Aorta (tissue), 5 donors: ENCODE results near the gene SLC1A4. TPM values are rescaled to one million over a fixed set of nuclear protein-coding genes. Genes with fewer than 3 reads are reported as not detected.

ENCODE experiments used
- ATAC-seq: fragments of 200-7000 bp; cut with Tn5 transposase; one replicate; pipeline ENCODE4 v1.9.1; 2022; ENCODE audit warnings: moderate library complexity; ENCODE audit not compliant: low FRiP score
- DNase-seq, 2 donors: peaks; one replicate each; pipeline ENCODE4 v3.0.0-alpha.2; 2020
- H3K27ac ChIP-seq, 2 donors: one replicate each; pipeline ENCODE4 v1.5.1; 2013; ENCODE audit warnings: low read length in 2 of 2, mild to moderate bottlenecking in 2 of 2, moderate library complexity in 2 of 2, control low read depth in 1 of 2, inconsistent platforms in 1 of 2, low read depth in 1 of 2
- H3K27me3 ChIP-seq, 2 donors: one replicate each; pipeline ENCODE4 v1.6.1; 2013; ENCODE audit warnings: control low read depth in 1 of 2, low read length in 1 of 2, mild to moderate bottlenecking in 1 of 2, moderate library complexity in 1 of 2; ENCODE audit not compliant: insufficient read depth in 2 of 2, control insufficient read depth in 1 of 2
- H3K36me3 ChIP-seq, 2 donors: one replicate each; pipeline ENCODE4 v1.6.1; 2013; ENCODE audit warnings: control low read depth in 1 of 2, low read length in 1 of 2, mild to moderate bottlenecking in 1 of 2; ENCODE audit not compliant: insufficient read depth in 2 of 2, control insufficient read depth in 1 of 2
- H3K4me1 ChIP-seq, 2 donors: one replicate each; pipeline ENCODE4 v1.6.1; 2013; ENCODE audit warnings: low read length in 2 of 2, control low read depth in 1 of 2, mild to moderate bottlenecking in 1 of 2, moderate library complexity in 1 of 2; ENCODE audit not compliant: insufficient read depth in 2 of 2, control insufficient read depth in 1 of 2
- H3K4me3 ChIP-seq, 2 donors: one replicate each; pipeline ENCODE4 v1.5.1; 2013; ENCODE audit warnings: low read length in 2 of 2, control low read depth in 1 of 2, mild to moderate bottlenecking in 1 of 2
- H3K9me3 ChIP-seq: one replicate; pipeline ENCODE4 v1.6.1; 2013; ENCODE audit warnings: mild to moderate bottlenecking, low read length; ENCODE audit not compliant: control insufficient read depth
- WGBS, 2 donors: extraction: QIAGEN DNeasy Blood & Tissue Kit; methylation state at CpG; one replicate each; pipeline ENCODE4 v1.1.7; 2013; 5-methylcytosine and 5-hydroxymethylcytosine counted together
- intact Hi-C, 2 donors: fragments of 100-400 bp; cut with DNase I; formaldehyde crosslinking; loops; one replicate each; pipeline versions ENCODE4 v1.14.2 to v1.15.0; 2022
- polyA plus RNA-seq, 2 donors: library from polyadenylated mRNA; stranded (reverse); fragments of 200-250 nt; gene quantifications; one replicate each; pipeline ENCODE4 v1.2.3, GENCODE V29; 2013
- total RNA-seq, 2 donors: library from RNA; stranded (reverse); fragmentation: NEBNext Ultra II Directional; extraction: Animal tissue kit (Norgen Biotek cat#: 25700); gene quantifications; one replicate each; pipeline ENCODE4 v1.2.1, GENCODE V29; 2021
- donor health status: healthy with polysubstance abuse.
- donor health status: Bipolar disorder and iron deficiency.
- donor health status: DM: no; HTN: no; CAD: no.
- donor health status: DM: no; HTN: no; CAD: no.
- donor health status: DM: yes; HTN: yes; CAD: no.

The SLC1A4 gene
- total and polyA plus RNA-seq, 4 donors = 6.9 to 26.4 (median 17.8) TPM

DNA sequence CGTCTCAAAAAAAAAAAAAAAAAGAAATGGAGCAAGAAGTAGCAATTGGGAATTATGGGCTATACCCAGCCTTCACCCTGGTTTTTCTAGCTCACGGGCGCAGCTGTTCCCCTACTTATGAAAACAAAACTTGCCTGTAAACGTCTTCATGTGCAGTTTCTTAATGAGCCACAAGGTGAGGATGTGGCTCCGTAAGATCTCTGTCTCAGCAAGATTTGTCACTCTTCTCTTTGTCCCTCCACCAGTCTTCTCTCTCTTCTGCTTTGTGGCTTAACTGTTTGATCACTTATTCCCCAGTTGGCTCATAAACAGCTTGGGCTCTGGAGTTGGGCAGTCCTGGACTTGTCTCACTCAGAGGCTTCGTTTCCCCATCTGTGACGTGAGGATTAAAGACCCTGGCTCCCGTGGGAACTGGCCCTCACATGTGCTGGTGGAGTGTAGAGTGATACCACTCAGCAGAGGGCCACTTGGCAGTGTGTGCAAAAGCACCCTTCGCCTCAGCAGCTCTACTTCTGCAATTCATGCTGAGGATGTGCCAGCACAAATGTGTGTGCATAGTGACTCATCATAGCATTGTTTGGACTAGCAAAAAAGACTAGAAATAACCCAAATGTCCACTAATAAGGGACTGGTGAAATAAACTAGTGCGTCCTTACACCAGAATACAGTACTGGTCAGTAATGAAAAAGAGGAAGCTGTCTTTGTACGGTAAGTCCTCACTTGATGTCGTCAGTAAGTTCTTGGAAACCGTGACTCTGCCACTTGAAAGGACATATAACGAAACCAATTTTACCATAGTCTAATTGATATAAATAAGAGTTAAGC, 75.7 kb downstream of the SLC1A4 start:
- Histone ChIP-seq H3K27ac (peak overlapping the region in 1 of 2 donors; percentile 12), H3K36me3 (no peaks in the 10 kb centered on the region), H3K9me3 (no peaks in the 10 kb centered on the region), H3K4me3 (no peak overlapping the region), H3K27me3 (no peaks in the 10 kb centered on the region), H3K4me1 (peaks cover 0 to 2% of the 10 kb centered on the region in 2 donors)
- 3 to 6% methylated on average over 14 of the region's 14 CpGs for WGBS, 2 donors
- DNase-seq (peak; percentile 82 to 83), ATAC-seq (peak; percentile 84)
- intact Hi-C loops = loop anchor here (5.0 to 10.0 kb wide), 2 partner anchors 122 to 510 kb away; no protein-coding TSS in a partner anchor

DNA sequence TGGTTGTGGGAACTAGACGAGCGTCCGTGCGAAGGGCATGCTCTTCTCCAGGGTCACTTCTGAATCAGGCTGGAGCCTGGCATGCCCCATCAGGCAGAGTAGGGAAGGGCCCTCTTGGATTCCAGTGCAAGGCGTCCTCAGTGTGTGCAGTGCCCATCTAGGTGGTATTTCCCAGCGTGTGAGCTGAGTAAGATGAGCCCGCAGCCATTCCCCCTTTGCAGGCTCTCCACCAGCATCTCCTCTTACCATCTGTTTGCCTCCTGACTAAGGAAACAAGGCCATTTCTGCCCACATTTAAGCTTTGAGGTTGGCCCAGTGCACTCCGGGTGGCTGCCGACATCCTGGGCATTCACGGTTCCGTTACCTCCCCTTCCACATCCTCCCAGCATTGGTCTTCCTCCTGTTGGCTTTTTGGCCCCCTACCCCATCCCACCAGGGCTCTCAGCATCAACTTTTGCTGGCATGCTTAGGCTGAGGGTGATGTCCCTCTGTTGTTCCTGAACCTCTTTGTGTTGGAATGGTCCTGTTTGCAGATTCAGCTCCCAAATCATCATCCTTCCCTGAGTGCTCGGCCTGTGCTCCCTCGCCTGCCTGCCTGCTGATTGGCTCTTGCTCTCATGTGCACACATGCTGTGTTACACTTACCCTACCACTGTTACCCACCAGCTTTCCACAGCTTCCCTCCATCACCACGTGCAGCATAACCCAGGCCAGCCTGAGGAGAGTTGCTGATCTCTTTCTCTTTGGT, 78.8 kb downstream of the SLC1A4 start:
- Histone ChIP-seq H3K27ac (no peak overlapping the region), H3K4me3 (no peak overlapping the region), H3K9me3 (no peaks in the 10 kb centered on the region), H3K36me3 (peaks cover 0 to 8% of the 10 kb centered on the region in 2 donors), H3K4me1 (peaks cover 0 to 2% of the 10 kb centered on the region in 2 donors), H3K27me3 (no peaks in the 10 kb centered on the region)
- 85 to 92% methylated on average over 14 of the region's 14 CpGs for WGBS, 2 donors
- intact Hi-C loops = loop anchor here in 1 of 2 donors (10.0 kb wide), 1 partner anchor 507 kb away; no protein-coding TSS in a partner anchor
- DNase-seq (no peak), ATAC-seq (no peak)

DNA sequence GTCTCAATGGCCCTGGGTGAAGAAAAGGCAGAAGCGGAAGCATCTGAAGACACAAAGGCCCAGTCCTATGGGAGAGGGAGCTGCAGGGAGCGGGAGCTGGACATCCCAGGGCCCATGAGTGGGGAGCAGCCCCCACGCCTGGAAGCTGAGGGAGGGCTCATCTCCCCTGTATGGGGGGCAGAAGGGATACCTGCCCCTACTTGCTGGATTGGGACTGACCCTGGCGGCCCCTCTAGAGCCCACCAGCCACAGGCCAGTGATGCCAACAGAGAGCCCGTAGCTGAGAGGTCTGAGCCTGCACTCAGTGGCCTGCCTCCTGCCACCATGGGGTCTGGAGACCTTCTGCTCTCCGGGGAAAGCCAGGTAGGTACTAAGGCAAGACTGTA, 80.2 kb downstream of the SLC1A4 start:
- Histone ChIP-seq H3K4me3 (no peak overlapping the region), H3K9me3 (no peaks in the 10 kb centered on the region), H3K36me3 (peaks cover 0 to 8% of the 10 kb centered on the region in 2 donors), H3K27me3 (no peaks in the 10 kb centered on the region), H3K4me1 (peaks cover 0 to 2% of the 10 kb centered on the region in 2 donors), H3K27ac (peak overlapping the region in 1 of 2 donors; percentile 14)
- DNase-seq (no peak), ATAC-seq (no peak)
- intact Hi-C loops = loop anchor here in 1 of 2 donors (10.0 kb wide), 1 partner anchor 505 kb away; no protein-coding TSS in a partner anchor
- WGBS, 2 donors = 82 to 95% methylated on average over 6 of the region's 6 CpGs

DNA sequence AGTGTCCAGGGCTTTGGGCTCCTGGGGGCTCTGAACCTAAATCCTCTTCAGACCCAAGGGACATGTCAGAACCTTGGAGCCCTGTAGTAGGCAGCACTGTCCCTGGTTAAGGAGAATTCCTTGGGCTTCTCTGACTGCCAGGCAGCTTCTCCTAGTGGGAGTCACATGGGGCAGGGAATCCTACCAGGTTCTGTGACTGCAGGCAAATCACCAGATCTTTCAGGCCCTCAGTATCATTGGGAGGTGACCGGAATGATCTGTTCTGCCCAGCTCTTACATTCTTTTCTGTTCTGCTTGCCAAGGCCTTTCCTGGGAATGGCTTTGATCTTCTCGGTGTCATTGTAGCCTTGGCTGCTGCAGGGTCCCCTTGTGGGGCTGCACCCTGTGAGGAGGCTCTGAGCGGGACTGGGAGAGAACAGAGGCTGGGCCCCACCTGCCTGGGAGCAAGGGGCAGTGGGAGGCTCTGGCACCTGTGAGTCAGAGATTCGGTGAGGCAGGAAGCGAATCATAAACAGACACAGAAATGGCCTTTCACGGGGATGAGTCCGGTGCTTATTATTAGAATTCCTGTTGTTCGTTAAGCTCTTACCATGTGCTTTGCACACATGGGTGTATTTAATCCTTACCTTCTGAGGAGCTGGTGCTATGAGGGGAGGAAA, 81.1 kb downstream of the SLC1A4 start:
- ATAC-seq (peak; percentile 9), DNase-seq (no peak)
- Histone ChIP-seq H3K27me3 (no peaks in the 10 kb centered on the region), H3K9me3 (no peaks in the 10 kb centered on the region), H3K36me3 (peaks cover 0 to 8% of the 10 kb centered on the region in 2 donors), H3K27ac (peak overlapping the region in 1 of 2 donors; percentile 2), H3K4me1 (no peaks in the 10 kb centered on the region), H3K4me3 (no peak overlapping the region)
- 66 to 68% methylated on average over 8 of the region's 8 CpGs for WGBS, 2 donors
- intact Hi-C loops = loop anchor here in 1 of 2 donors (10.0 kb wide), 1 partner anchor 54 kb away; no protein-coding TSS in a partner anchor

DNA sequence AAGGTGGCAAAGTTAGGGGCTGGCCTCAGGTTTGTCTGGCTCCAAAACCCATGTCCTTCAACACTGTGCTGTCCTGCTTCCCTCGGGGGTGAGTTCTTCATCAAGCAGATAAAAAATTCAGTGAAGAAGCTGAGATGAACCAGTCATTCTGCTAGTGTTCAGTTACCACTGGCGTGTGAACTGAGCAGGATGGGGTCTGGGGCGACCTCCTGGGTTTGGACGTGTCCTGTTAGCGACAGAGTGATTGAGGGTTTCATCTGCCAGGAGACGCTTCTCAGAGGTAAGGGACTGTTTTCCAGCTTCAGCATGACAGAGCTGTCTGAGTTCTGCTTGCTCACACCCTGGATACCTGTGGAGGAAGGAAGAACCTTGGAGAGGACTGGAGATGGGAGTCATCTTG, 81.7 kb downstream of the SLC1A4 start:
- DNase-seq (no peak), ATAC-seq (no peak)
- Histone ChIP-seq H3K36me3 (peaks cover 0 to 8% of the 10 kb centered on the region in 2 donors), H3K4me3 (no peak overlapping the region), H3K4me1 (peaks cover 0 to 1% of the 10 kb centered on the region in 2 donors), H3K27ac (peak overlapping the region in 1 of 2 donors; percentile 2), H3K27me3 (no peaks in the 10 kb centered on the region), H3K9me3 (no peaks in the 10 kb centered on the region)
- intact Hi-C loops = loop anchor here in 1 of 2 donors (10.0 kb wide), 1 partner anchor 54 kb away; no protein-coding TSS in a partner anchor
- WGBS, 2 donors = 85 to 88% methylated on average over 6 of the region's 6 CpGs

DNA sequence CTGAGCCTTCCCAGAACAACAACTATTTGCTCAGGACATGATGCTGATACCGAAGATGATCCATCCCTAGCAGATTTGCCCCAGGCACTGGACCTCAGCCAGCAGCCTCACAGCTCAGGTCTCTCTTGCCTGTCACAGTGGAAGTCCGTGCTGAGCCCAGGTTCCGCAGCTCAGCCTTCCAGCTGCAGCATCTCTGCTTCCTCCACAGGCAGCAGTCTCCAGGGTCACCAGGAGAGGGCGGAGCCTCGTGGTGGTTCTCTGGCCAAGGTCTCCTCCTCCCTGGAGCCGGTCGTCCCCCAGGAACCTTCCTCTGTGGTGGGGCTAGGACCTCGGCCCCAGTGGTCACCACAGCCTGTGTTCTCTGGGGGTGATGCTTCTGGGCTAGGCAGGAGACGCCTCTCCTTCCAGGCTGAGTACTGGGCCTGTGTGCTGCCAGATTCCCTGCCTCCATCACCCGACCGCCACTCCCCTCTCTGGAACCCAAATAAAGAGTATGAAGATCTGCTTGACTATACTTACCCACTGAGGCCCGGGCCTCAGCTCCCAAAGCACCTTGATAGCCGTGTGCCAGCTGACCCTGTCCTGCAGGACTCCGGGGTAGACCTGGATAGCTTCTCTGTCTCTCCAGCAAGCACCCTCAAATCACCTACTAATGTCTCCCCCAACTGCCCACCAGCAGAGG, 82.4 kb downstream of the SLC1A4 start:
- intact Hi-C loops = loop anchor here in 1 of 2 donors (10.0 kb wide), 1 partner anchor 53 kb away; no protein-coding TSS in a partner anchor
- 76 to 82% methylated on average over 14 of the region's 14 CpGs for WGBS, 2 donors
- Histone ChIP-seq H3K9me3 (no peaks in the 10 kb centered on the region), H3K27me3 (no peaks in the 10 kb centered on the region), H3K4me1 (peaks cover 0 to 1% of the 10 kb centered on the region in 2 donors), H3K36me3 (peaks cover 0 to 8% of the 10 kb centered on the region in 2 donors), H3K4me3 (no peak overlapping the region), H3K27ac (no peak overlapping the region)
- ATAC-seq = no peak
- no peak for DNase-seq

DNA sequence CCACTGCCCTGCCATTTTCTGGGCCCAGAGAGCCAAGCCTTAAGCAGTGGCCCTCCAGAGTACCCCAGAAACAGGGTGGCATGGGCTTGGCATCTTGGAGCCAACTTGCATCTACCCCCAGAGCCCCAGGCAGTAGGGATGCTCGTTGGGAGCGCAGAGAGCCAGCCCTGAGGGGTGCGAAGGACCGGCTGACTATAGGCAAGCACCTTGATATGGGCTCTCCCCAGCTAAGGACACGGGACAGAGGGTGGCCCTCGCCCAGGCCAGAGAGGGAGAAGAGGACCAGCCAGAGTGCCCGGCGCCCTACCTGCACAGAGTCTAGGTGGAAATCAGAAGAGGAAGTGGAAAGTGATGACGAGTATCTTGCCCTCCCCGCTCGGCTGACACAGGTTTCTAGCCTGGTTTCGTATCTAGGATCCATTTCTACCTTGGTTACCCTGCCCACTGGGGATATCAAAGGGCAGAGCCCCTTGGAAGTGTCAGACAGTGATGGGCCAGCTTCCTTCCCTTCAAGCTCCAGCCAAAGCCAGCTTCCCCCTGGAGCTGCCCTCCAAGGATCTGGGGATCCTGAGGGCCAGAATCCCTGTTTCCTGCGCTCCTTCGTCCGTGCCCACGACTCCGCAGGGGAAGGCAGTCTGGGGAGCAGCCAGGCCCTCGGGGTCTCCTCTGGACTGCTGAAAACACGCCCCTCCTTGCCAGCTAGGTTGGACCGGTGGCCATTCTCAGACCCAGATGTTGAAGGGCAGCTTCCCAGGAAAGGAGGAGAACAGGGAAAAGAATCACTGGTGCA, 83.2 kb downstream of the SLC1A4 start:
- DNase-seq (peak in 1 of 2 donors; percentile 45), ATAC-seq (no peak)
- Histone ChIP-seq H3K4me1 (peaks cover 0 to 1% of the 10 kb centered on the region in 2 donors), H3K36me3 (peaks cover 0 to 8% of the 10 kb centered on the region in 2 donors), H3K4me3 (no peak overlapping the region), H3K27ac (no peak overlapping the region), H3K9me3 (no peaks in the 10 kb centered on the region), H3K27me3 (no peaks in the 10 kb centered on the region)
- 91 to 92% methylated on average over 20 of the region's 20 CpGs for WGBS, 2 donors
- intact Hi-C loops = loop anchor here in 1 of 2 donors (10.0 kb wide), 1 partner anchor 52 kb away; no protein-coding TSS in a partner anchor
